Mesenchymal stem cell (in vitro differentiated cells and primary cell): ENCODE data around the gene PSEN1.
A peak's percentile ranks its signal among the peaks of the same experiment; 100 is the strongest.
"Not testable (repeated sequence)": the region's sequence is repeated elsewhere in the genome, so short reads cannot be mapped to it uniquely, and the experiment has no call there.

Source experiments
- DNase-seq: peaks from one replicate; pipeline ENCODE4 v3.0.0-alpha.2; 2013
- H2AFZ ChIP-seq: one replicate; pipeline ENCODE4 v1.6.1; 2013; ENCODE audit warnings: low read depth, mild to moderate bottlenecking, control low read depth, inconsistent platforms, low read length, moderate library complexity
- H2AK5ac ChIP-seq: 2 replicates; pipeline ENCODE4 v1.6.1; 2013; ENCODE audit warnings: low read length, moderate library complexity, mild to moderate bottlenecking, inconsistent platforms; ENCODE audit not compliant: severe bottlenecking
- H2BK120ac ChIP-seq: one replicate; pipeline ENCODE4 v1.6.1; 2013; ENCODE audit warnings: low read depth, mild to moderate bottlenecking, inconsistent platforms, low read length, moderate library complexity
- H2BK12ac ChIP-seq, 2 experiments: one replicate each; pipeline ENCODE4 v1.6.1; 2013; ENCODE audit warnings: inconsistent platforms in 2 of 2, low read length in 2 of 2, mild to moderate bottlenecking in 2 of 2, moderate library complexity in 2 of 2, control low read depth in 1 of 2
- H2BK15ac ChIP-seq: one replicate; pipeline ENCODE4 v1.6.1; 2013; ENCODE audit warnings: mild to moderate bottlenecking, low read depth, inconsistent platforms; ENCODE audit not compliant: poor library complexity, severe bottlenecking
- H2BK5ac ChIP-seq: 2 replicates; pipeline ENCODE4 v1.6.1; 2013; ENCODE audit warnings: low read depth, mild to moderate bottlenecking, low read length, control low read depth, inconsistent platforms; ENCODE audit not compliant: poor library complexity, severe bottlenecking
- H3K14ac ChIP-seq, 2 experiments: one replicate each; pipeline ENCODE4 v1.6.1; 2013; ENCODE audit warnings: inconsistent platforms in 2 of 2, low read length in 2 of 2, control low read depth in 1 of 2, mild to moderate bottlenecking in 1 of 2, moderate library complexity in 1 of 2
- H3K18ac ChIP-seq, 2 experiments: one replicate each; pipeline ENCODE4 v1.6.1; 2013; ENCODE audit warnings: inconsistent platforms in 2 of 2, low read length in 2 of 2, control low read depth in 1 of 2, low read depth in 1 of 2, mild to moderate bottlenecking in 1 of 2
- H3K23ac ChIP-seq, 2 experiments: one replicate each; pipeline ENCODE4 v1.6.1; 2013; ENCODE audit warnings: inconsistent platforms in 2 of 2, low read length in 2 of 2, mild to moderate bottlenecking in 2 of 2, moderate library complexity in 2 of 2, control low read depth in 1 of 2
- H3K27ac ChIP-seq: 2 replicates; pipeline ENCODE4 v1.5.1; 2013; ENCODE audit warnings: mild to moderate bottlenecking, moderate library complexity, low read length, control low read depth, inconsistent platforms; ENCODE audit not compliant: poor library complexity, severe bottlenecking
- H3K27me3 ChIP-seq, 2 experiments: 2 replicates each; pipeline versions ENCODE4 v1.6.1 to v1.7.0; 2013; ENCODE audit warnings: low read length in 2 of 2, mild to moderate bottlenecking in 2 of 2, moderate library complexity in 2 of 2, control low read depth in 1 of 2, inconsistent platforms in 1 of 2; ENCODE audit not compliant: control insufficient read depth in 1 of 2, insufficient read depth in 1 of 2
- H3K36me3 ChIP-seq, 2 experiments: 2 replicates each; pipeline versions ENCODE4 v1.6.1 to v1.7.0; 2013; ENCODE audit warnings: low read length in 2 of 2, control low read depth in 1 of 2, inconsistent platforms in 1 of 2, low read depth in 1 of 2, mild to moderate bottlenecking in 1 of 2; ENCODE audit not compliant: insufficient read depth in 2 of 2, control insufficient read depth in 1 of 2
- H3K4ac ChIP-seq, 2 experiments: one replicate each; pipeline ENCODE4 v1.6.1; 2013; ENCODE audit warnings: inconsistent platforms in 2 of 2, low read length in 2 of 2, mild to moderate bottlenecking in 2 of 2, moderate library complexity in 2 of 2, control low read depth in 1 of 2, low read depth in 1 of 2
- H3K4me1 ChIP-seq: 2 replicates; pipeline ENCODE4 v1.6.1; 2013; ENCODE audit warnings: low read depth, low read length, control low read depth; ENCODE audit not compliant: control insufficient read depth, insufficient read depth
- H3K4me2 ChIP-seq: 2 replicates; pipeline ENCODE4 v1.6.1; 2013; ENCODE audit warnings: low read length, mild to moderate bottlenecking, inconsistent platforms; ENCODE audit not compliant: poor library complexity, severe bottlenecking
- H3K4me3 ChIP-seq, 2 experiments: 2 replicates each; pipeline versions ENCODE4 v1.5.1 to v1.7.0; 2013; ENCODE audit warnings: low read length in 2 of 2, mild to moderate bottlenecking in 2 of 2, control low read depth in 1 of 2, low read depth in 1 of 2; ENCODE audit not compliant: insufficient read depth in 1 of 2
- H3K79me1 ChIP-seq: replicated peaks from 2 replicates; pipeline ENCODE4 v1.6.1; 2013; ENCODE audit warnings: mild to moderate bottlenecking, control low read depth, low read length, inconsistent platforms; ENCODE audit not compliant: poor library complexity, severe bottlenecking
- H3K9ac ChIP-seq: 2 replicates; pipeline ENCODE4 v1.7.0; 2013; ENCODE audit warnings: mild to moderate bottlenecking, low read length, moderate library complexity
- H3K9me3 ChIP-seq: 2 replicates; pipeline ENCODE4 v1.7.0; 2013; ENCODE audit warnings: mild to moderate bottlenecking, low read length; ENCODE audit not compliant: control insufficient read depth
- H4K8ac ChIP-seq: one replicate; pipeline ENCODE4 v1.6.1; 2013; ENCODE audit warnings: inconsistent platforms, mild to moderate bottlenecking, low read length, moderate library complexity
- H4K91ac ChIP-seq: one replicate; pipeline ENCODE4 v1.6.1; 2013; ENCODE audit warnings: mild to moderate bottlenecking, low read length, inconsistent platforms
- WGBS: methylation state at CpG from one replicate; pipeline ENCODE4 v1.1.7; 2013; ENCODE audit warnings: mixed read lengths; 5-methylcytosine and 5-hydroxymethylcytosine counted together

PSEN1 gene

GRCh38 chr14:73180969-73181368 is 44.7 kb downstream of the PSEN1 start:
- not testable (repeated sequence) for H3K23ac ChIP-seq, H2AFZ ChIP-seq, H3K4me2 ChIP-seq, H2AK5ac ChIP-seq, H3K9me3 ChIP-seq, H2BK5ac ChIP-seq, H2BK12ac ChIP-seq, H3K4me1 ChIP-seq, H3K4me3 ChIP-seq, H3K14ac ChIP-seq, DNase-seq, H3K4ac ChIP-seq, H4K8ac ChIP-seq, H3K27me3 ChIP-seq, H2BK15ac ChIP-seq, H4K91ac ChIP-seq, H3K18ac ChIP-seq, H2BK120ac ChIP-seq, H3K27ac ChIP-seq
- Histone ChIP-seq H3K9ac (peak overlapping the region; percentile 71), H3K79me1 (peaks cover 12% of the 10 kb centered on the region), H3K36me3 (peaks cover 11 to 15% of the 10 kb centered on the region in 2 experiments)
- WGBS: over 99% methylated on average over 7 of the region's 8 CpGs

GRCh38 chr14:73188501-73188911 is 52.2 kb downstream of the PSEN1 start:
- no peak overlapping the region for H2BK12ac ChIP-seq
- H3K9ac ChIP-seq: no peak overlapping the region
- H2BK15ac ChIP-seq: no peak overlapping the region
- H2AFZ ChIP-seq: no peak overlapping the region
- 71% methylated on average over 2 of the region's 3 CpGs for WGBS
- H3K14ac ChIP-seq: no peak overlapping the region
- H3K36me3 ChIP-seq: peaks cover 30 to 62% of the 10 kb centered on the region in 2 experiments
- no peak overlapping the region for H3K23ac ChIP-seq
- no peak overlapping the region for H4K91ac ChIP-seq
- H2BK120ac ChIP-seq: no peak overlapping the region
- H2AK5ac ChIP-seq: no peak overlapping the region
- no peak overlapping the region for H3K4ac ChIP-seq
- H3K4me1 ChIP-seq: peaks cover 11% of the 10 kb centered on the region
- no peak overlapping the region for H2BK5ac ChIP-seq
- no peak overlapping the region for H4K8ac ChIP-seq
- H3K27me3 ChIP-seq: no peaks in the 10 kb centered on the region
- no peaks in the 10 kb centered on the region for H3K9me3 ChIP-seq
- H3K4me3 ChIP-seq: no peak overlapping the region
- peaks cover 7% of the 10 kb centered on the region for H3K79me1 ChIP-seq
- H3K27ac ChIP-seq: no peak overlapping the region
- no peak overlapping the region for H3K4me2 ChIP-seq
- no peak overlapping the region for H3K18ac ChIP-seq
- peak; percentile 72 for DNase-seq

- H3K9me3 ChIP-seq: no peaks in the 10 kb centered on the region
- no peak overlapping the region for H3K4me2 ChIP-seq
- H3K4me1 ChIP-seq: peaks cover 11% of the 10 kb centered on the region
- DNase-seq: no peak
- peak overlapping the region in 1 of 2 experiments; percentile 3 for H3K4me3 ChIP-seq
- no peak overlapping the region for H2BK15ac ChIP-seq
- no peak overlapping the region for H2BK120ac ChIP-seq
- H2BK5ac ChIP-seq: no peak overlapping the region
- peaks cover 37 to 73% of the 10 kb centered on the region in 2 experiments for H3K36me3 ChIP-seq
- H4K8ac ChIP-seq: no peak overlapping the region
- no peak overlapping the region for H3K14ac ChIP-seq
- H3K79me1 ChIP-seq: peaks cover 7% of the 10 kb centered on the region
- WGBS: 86% methylated on average over 3 of the region's 3 CpGs
- H2BK12ac ChIP-seq: no peak overlapping the region
- no peak overlapping the region for H2AK5ac ChIP-seq
- H3K23ac ChIP-seq: no peak overlapping the region
- no peak overlapping the region for H4K91ac ChIP-seq
- no peak overlapping the region for H3K4ac ChIP-seq
- H3K9ac ChIP-seq: no peak overlapping the region
- no peak overlapping the region for H3K27ac ChIP-seq
- no peak overlapping the region for H2AFZ ChIP-seq
- H3K18ac ChIP-seq: no peak overlapping the region
- H3K27me3 ChIP-seq: no peaks in the 10 kb centered on the region
Measured at GRCh38 chr14:73189651-73190050, 53.3 kb downstream of the PSEN1 start.

- no peak overlapping the region for H3K9ac ChIP-seq
- no peak overlapping the region for H3K4me2 ChIP-seq
- 100% methylated on average over 1 of the region's 2 CpGs for WGBS
- no peak overlapping the region for H4K91ac ChIP-seq
- H2BK15ac ChIP-seq: no peak overlapping the region
- H2BK12ac ChIP-seq: no peak overlapping the region
- no peak overlapping the region for H2AFZ ChIP-seq
- DNase-seq: no peak
- H3K79me1 ChIP-seq: peaks cover 7% of the 10 kb centered on the region
- no peak overlapping the region for H3K27ac ChIP-seq
- H3K4ac ChIP-seq: no peak overlapping the region
- H3K9me3 ChIP-seq: no peaks in the 10 kb centered on the region
- H3K18ac ChIP-seq: no peak overlapping the region
- H3K4me1 ChIP-seq: peaks cover 10% of the 10 kb centered on the region
- peaks cover 40 to 86% of the 10 kb centered on the region in 2 experiments for H3K36me3 ChIP-seq
- H4K8ac ChIP-seq: no peak overlapping the region
- H2BK5ac ChIP-seq: no peak overlapping the region
- H3K14ac ChIP-seq: no peak overlapping the region
- no peak overlapping the region for H3K23ac ChIP-seq
- no peak overlapping the region for H2BK120ac ChIP-seq
- H3K27me3 ChIP-seq: no peaks in the 10 kb centered on the region
- H3K4me3 ChIP-seq: no peak overlapping the region
- no peak overlapping the region for H2AK5ac ChIP-seq
Measured at GRCh38 chr14:73191441-73191840, 55.1 kb downstream of the PSEN1 start.
